Amygdala (tissue), 56 donors: ENCODE measurements around the gene ATF7.
A peak's percentile ranks its signal among the peaks of the same experiment; 100 is the strongest.

Experiments used
- DNase-seq, 56 donors: peaks; one replicate each; lab custom pipeline; 2025; lab: John Stamatoyannopoulos, UW

Gene ATF7

DNA sequence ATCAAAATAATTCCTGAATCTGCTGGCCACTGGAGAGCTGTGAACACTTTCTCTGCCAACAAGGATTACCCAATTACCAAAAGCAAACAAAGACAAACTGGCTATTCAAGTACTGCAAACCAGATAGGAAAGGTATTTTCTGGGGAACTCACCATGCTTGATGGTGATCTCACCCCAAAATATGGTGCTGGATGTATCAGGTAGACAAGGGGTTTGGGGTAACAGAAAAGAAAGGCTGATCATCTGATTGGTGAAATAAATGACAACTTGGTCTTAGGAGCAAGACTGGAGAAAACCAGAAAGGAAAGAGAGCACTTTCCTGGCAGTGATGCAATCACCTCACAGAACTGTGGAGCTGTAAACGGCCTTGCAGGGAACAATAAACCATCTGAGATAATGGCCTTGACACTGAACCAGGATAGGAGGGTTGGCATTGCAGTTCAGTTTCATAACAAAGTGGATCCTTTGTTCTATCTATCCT lies 87.9 kb downstream of the ATF7 start:
- DNase-seq, result peak in 10 of 56 donors; percentile 16 to 51 (median 24)

DNA sequence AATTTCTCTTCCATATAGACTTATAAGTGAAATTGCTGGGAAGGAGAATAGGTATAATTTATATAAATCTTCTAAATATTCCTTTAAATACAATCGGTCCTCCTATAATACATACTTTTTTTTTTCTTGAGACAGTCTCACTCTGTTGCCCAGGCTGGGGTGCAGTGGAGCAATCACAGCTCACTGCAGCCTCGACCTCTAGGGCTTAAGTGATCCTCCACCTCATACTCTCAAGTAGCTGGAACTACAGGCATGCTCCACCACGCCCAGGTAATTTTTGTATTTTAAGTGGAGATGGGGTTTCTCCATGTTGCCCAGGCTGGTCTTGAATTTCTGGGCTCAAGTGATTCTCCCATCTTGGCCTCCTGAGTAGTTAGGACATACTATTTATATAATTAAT lies 89.2 kb downstream of the ATF7 start:
- DNase-seq, result no peak

DNA sequence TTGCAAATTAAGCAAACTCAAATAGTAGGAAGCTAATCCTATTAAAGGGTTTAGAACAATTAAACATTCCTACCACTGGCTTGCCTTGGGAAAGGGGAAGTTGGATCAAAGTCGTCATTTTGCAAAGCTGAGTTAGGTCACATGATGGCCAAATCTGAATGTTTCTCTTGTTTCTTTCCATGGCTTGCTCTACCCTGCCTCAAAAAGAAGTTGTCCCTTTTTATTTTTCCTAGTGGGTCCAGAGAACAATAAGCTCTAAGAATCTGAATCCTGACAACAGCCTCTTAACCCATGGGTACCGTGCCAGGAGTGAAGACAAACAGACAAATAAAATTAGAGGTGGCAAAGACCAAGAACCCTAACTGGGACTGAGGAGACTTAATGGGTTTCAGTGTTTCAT lies 92.7 kb downstream of the ATF7 start:
- peak in 5 of 56 donors; percentile 2 to 35 (median 13) for DNase-seq

DNA sequence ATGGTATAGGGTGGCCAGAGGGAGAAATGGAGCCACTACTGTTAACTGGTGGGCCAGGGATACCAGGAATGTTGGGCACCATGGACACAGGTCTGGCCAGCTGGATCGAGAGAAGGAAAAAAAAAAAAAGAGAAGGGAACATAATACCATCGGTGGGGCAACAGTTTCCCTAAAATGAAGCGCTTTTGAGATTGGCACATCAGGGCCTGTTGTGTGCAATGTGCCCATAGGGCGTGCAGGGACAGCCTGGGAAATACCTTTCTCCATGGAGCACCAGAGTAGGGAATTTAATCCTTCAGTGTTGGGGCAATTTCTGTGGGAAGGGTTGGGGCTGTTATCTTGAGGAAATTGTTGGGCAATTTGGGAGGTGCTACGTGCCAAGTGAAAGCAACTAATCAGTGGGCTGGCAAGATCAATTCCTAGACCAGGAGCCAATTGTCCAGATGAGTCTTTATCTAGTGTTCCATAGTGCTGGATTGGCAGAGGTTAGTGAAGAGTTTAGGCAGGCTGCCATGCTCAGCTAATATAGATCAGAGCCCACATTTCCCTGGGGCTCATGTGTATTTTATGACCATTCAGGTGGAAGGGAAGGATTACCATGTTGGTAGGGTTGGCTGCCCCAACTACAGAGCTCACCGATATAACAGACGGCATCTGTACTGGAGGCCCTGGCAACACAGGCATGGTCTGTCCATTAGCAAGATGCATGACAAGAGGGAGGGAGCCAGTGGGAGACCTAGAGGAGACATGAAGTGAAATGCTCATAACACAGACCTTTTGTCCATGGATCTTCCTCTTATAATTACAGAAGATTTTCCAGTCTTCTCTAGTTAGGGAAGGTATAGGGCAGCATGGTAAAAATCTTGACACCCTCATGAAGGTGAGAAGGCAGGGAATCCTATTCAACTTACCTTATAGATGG lies 93.4 kb downstream of the ATF7 start:
- no peak for DNase-seq

DNA sequence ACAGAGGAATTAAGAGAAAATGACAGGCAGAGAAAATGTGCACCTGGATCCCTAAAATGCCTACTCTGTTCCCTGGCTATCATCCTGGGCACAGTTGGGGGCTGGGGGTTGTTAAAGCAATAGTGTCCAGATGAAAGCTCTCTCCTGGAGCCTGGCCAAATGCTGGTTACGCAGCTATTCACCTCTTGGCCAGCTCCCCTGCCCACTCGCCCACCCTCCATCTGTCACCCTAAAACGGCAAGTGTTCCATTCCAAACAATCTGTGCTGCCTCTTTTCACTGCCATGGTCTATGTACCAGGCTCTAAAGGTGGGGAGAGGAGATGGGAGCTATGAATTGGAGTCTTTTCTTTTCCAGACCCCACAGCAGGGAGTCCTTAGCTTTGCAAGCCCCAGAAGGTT lies 94.2 kb downstream of the ATF7 start:
- peak in 1 of 56 donors; percentile 18 for DNase-seq

DNA sequence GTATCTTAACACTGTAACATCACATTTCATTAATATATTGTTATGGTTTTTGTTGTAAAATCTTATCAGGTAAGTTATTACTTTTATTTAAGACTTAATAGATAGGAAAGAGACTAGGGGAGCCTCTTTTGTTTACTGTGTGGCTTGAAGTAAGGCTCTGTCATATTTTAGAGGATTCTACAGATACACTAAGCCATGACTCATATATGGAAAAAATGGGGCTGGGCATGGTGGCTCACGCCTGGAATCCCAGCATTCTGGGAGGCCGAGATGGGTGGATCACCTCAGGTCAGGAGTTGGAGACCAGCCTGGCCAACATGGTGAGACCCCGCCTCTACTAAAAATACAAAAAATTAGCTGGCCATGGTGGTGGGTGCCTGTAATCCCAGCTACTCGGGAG lies 95.3 kb downstream of the ATF7 start:
- DNase-seq, result no peak

DNA sequence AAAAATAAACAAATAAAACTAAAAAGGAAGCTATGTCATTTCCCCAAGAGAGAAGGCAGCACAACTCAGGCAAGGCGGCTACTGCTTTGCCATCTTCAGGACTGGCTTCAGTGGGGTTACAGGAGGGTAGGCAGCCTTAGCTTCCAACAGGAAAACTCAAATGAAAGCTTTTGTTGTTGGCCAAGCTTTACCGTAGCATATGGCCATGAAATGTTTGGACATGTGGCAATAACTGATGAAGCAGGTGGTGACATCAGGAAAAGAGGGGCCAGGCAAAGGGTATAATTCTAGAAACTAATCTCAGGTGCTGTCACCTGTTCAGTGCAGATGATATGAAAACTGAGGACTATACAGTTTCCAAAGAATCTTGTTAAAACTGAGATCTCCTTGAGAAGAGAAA lies 96.1 kb downstream of the ATF7 start:
- DNase-seq, result no peak

DNA sequence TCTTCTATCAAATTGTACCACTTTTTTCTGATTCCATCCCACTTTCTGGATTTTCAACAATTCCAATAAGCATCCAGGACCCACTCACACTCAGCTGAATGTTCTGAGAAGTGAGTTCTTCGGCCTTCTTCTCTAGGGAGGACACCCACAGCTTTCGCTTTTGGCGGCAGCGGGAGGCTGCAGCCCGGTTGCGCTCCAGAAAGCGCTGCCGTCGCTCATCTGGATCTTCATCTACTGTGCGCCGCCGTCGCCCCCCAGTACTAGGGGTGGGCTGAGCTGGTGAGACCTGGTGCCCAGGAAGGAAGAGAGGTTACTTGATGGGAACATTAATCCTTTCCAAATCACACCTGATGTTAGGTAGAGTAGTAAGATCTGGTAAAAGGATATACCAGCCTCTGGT lies 101.7 kb downstream of the ATF7 start:
- DNase-seq, result no peak

DNA sequence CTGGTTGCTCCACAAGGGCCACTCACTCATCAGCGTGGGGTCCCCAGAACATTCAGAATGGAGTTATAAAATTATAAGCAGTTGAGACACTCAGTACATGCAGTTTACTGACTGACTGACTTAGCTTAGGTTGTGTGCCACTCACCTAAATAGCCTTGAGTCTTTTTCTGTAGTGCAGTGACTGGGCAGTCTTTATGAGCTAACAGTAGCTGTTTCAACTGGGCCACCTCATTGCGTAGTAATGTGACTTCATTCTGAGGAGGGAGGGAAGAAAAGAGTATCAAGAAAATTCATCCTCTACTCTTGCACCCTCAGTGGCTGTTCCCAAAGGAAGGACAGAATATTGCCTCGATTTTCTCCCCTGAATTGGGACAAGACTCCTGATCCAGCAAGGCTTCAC lies 103.1 kb downstream of the ATF7 start:
- no peak for DNase-seq

DNA sequence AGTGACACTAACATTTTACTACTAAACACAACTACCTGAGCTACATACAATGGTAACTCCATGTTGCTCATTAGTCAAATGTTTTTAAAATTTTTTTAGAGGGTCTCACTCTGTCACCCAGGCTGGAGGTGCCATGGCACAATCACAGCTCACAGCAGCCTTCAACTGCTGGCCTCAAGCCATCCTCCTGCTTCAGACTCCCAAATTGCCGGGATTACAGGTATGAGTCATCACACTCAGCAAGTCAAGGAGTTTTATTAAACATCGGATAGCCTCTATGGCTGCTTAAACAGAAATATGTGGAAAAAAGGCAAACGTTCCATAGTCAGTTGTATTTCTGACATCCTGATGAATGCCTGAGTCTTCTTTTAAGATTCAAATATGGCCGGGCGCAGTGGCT lies 107.8 kb downstream of the ATF7 start:
- no peak for DNase-seq

DNA sequence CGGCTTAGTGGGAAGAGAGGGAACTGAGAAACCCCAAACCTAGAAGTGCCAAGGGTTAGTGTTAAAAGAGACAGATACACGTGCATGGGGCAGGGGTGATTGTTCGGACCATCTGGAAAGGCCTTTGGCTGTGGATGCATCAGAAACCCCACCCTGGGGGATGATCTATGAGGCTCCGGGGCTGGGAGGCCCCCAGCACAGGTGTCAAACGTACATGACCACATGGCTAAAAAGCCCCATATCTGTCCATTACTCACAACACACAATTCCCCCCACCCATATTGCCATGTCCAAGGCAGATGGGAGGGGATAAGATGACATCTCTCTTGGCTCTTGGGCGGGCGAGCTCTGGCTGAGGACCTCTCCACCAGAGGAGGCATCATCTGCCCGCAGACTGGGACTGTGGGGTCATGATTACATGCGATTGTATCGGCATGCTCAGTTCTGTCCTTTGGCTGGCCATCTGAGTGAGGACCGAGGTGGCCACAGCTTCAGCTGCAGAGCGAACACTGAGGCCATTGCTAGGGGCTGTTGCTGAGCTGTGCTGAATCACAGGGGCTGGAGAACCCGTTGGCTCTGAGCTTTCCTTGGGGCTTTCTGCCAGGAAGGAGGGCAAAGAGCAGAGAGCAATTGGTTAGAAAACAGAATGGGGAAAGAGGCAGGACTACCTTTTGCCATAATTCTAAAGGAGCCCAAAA lies 109.3 kb downstream of the ATF7 start:
- peak in 1 of 56 donors; percentile 19 for DNase-seq

DNA sequence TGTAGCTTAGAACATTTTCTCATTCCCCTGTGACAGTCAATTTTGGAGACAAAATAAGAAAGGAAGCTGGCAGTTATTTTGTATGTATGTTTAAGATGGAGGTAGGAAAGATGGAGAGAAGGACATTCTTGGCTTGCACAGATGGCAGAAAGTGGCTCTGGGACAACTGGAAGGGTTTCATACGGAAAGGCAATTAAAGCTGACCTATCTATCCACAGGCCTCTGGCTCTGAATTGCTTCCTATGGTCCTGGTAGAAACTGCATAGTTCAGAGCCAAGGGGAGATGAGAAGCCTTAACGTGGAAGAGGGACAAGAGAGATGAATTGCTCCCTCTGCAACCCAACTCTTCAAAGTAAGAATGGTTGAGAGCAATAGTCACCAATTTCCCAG lies 110.9 kb downstream of the ATF7 start:
- DNase-seq, result no peak

DNA sequence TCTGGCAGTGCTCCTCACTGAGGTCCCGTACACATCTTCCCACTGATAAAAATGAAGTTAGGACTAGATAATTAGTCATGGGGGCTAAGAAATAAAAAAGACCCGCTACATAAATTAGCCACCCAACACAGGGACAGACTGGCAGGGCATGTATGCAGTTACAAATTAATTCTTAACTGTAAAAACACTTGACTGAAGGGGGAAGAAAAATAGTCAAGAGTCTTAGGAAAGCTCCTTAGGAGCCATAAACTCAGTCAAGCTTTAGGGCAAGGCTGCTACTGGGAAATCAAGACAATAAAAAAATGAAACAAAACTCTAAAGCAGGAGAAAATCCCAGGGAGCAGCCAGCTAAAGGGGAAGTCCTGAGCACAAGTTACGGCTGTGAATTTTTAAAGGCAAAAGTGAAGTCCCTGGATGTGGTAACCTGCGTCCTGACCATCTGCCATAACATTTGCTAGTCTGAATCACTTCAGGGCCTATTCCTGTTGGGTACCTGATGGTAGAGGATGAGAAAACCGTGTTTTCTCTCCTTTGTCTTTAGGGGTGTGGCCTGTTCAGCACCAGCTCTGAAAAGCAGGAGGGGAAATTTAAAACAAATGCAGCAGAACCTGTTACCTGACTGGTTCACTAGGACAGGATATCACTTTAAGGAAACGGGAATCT lies 111.4 kb downstream of the ATF7 start:
- DNase-seq, result no peak

DNA sequence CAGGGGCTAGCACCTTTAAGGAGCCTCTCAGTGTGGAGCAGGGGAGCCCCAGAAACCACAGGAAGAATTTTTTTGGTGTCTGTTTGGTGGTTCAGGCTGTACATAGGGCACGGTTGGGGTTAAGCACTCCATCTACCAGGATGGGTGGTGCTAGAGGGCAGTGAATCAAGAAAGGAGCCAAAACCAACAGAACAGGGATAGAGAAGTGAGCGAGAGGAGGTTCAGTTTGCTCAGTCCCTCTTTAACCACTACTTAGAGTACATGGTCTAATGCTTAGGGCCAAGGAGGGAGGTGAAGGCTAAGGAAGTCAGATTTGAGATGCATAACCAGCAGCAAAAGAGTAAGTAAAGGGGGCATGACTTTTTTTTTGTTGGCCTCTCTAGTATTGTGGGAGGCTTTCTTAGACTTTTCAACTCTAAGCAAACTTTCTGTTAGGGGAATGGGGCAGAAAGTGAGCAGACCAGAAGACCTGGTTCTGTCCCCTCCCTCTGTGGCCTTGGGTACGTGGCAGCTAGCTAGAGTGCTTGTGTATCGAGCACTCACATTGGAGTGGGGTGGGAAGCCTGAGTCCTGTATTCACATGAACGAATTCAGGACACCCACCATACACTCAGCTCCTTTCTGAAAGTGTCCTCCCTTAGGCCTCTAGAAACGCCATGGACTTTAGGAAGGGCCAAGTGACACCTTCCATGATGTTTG lies 112.3 kb downstream of the ATF7 start:
- no peak for DNase-seq

DNA sequence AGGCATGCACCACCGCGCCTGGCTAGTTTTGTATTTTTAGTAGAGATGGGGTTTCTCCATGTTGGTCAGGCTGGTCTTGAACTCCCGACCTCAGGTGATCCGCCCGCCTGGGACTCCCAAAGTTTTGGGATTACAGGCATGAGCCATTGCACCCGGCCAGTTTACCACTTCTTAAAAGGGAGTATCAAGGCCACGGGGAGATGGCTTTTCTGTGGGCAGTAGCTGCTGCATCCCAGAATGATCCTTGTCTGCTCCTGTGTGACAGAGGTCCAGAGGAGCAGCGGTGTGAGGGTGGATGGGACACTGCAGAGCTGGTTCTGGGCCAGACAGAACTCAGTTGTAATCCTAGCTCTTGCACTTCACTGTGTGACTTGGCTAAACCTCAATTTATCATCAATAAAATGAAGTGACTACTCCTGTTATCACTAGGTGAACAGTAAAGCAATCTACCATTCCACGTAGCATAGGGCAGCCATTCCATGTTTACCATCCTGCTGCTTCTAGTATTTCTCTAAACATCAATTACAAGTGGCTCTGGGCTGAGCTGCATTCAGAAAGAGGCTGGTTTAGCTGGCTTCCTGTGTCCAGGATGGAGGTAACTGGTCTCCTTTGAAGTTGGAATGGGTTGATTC lies 115.9 kb downstream of the ATF7 start:
- no peak for DNase-seq

DNA sequence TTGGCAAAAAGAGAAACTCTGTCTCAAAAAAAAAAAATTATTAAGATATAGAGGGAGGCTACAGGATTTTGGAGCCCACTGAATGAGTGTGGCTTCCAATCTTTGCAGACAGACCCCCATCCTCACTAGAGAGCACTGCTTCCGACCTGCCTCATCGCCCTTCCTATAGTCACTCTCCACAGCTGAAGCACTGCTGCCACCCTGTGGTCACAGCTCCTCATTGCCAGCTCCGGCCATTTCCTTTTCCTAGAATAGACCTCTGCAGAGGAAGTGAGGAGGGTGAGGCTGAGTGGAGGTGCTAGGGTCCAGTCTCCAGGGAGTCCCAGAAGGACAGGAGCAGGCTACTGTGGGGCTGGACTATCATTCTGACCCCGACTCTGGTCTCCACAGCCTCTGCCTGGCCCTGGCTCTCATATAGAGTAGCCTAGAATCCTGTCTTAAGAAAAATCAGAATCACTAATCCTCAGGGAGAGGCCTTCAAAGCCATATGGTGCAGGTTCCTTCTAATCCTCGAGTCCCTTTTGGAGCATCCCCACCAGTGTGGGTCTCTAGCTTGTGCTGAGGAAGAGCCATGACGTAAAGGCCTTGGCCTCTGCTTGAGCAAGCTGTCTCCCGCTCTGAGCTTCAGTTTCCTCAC lies 117.5 kb downstream of the ATF7 start:
- peak in 53 of 56 donors; percentile 22 to 92 (median 68) for DNase-seq

DNA sequence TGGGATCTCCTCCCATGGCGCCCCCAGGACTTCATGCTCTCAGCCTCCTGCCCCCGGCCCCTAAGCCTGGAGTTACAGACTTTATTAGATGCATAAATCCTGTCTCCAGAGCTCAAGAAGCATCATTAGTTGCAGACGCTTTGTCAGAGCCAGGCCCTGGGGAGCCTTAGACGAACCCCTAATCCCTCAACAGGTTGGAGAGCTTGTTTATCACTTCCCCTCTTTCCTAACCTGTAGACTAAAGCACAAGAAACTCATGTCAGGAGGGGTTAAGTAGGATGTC lies 118.6 kb downstream of the ATF7 start:
- no peak for DNase-seq

DNA sequence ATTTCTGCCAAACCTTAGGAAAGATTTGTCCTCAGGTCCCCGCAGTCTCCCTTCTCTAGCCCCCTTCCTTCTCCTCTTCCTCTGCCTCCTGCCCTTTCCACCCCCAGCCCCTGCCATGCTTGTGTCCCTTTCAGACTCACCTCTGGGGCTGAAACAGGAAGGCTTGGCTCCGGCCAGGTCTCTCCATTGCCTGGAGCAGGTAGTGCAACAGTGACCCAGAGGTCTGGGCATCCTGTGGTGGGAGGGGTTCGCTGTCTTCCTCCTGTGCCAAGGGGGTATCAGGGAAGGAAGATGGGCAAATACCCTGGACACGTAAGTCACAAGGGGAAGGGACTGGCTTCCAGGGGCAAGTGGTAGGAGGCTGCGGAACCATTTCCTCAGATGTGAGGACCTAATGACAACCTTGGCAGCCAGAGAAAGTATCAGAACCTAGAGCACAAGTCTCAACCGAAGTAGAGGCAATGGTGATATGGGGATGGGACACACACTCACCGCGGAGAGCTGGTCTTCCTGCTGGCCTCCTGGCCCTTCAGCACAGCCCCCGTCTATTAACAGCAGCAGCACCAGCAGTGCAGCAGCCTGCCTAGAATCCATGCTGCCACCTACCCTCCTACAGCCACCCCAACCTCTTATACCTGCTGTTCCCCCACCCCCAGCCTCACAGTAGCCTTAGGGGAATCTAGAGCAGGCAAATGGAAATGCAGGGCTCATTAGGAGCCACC lies 119.1 kb downstream of the ATF7 start, which contains the start of gene NPFF:
NPFF (minus strand) TSS at position 604 of the 722 bp plus-strand sequence; CDS start at position 594, 10 bp downstream.
- no peak for DNase-seq

DNA sequence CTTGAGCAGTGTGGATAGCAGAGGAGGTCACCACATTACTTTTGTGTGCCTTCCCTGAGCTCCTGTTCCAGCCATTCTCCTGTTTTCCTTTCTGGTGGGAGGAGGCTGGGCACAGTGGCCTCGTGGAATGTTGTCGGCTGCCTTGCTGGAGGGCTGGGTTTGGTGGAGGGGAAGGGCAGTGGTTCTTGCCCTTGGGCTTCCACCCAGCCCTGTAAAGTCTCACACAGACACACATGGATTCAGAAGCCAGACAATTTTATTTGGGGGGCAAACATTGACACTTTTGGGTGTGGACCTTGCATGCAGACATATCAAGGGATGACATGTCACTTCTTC lies 119.8 kb downstream of the ATF7 start:
- DNase-seq, result no peak
